ENCODE data around the gene DOCK3. TPM values are rescaled to one million over a fixed set of nuclear protein-coding genes. Genes with fewer than 3 reads are reported as not detected.

Gene DOCK3, protein sequence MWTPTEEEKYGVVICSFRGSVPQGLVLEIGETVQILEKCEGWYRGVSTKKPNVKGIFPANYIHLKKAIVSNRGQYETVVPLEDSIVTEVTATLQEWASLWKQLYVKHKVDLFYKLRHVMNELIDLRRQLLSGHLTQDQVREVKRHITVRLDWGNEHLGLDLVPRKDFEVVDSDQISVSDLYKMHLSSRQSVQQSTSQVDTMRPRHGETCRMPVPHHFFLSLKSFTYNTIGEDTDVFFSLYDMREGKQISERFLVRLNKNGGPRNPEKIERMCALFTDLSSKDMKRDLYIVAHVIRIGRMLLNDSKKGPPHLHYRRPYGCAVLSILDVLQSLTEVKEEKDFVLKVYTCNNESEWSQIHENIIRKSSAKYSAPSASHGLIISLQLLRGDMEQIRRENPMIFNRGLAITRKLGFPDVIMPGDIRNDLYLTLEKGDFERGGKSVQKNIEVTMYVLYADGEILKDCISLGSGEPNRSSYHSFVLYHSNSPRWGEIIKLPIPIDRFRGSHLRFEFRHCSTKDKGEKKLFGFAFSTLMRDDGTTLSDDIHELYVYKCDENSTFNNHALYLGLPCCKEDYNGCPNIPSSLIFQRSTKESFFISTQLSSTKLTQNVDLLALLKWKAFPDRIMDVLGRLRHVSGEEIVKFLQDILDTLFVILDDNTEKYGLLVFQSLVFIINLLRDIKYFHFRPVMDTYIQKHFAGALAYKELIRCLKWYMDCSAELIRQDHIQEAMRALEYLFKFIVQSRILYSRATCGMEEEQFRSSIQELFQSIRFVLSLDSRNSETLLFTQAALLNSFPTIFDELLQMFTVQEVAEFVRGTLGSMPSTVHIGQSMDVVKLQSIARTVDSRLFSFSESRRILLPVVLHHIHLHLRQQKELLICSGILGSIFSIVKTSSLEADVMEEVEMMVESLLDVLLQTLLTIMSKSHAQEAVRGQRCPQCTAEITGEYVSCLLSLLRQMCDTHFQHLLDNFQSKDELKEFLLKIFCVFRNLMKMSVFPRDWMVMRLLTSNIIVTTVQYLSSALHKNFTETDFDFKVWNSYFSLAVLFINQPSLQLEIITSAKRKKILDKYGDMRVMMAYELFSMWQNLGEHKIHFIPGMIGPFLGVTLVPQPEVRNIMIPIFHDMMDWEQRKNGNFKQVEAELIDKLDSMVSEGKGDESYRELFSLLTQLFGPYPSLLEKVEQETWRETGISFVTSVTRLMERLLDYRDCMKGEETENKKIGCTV (N-terminal part only)
- polyA plus RNA-seq (2013, experiment 1 of 2) = 0.93 TPM
- 0.91 TPM for polyA plus RNA-seq (2013, experiment 2 of 2)

- H3K36me3 ChIP-seq (ENCODE audit: control insufficient read depth, insufficient read depth, low read length) = no peaks in the 10 kb centered on the region
- no peaks in the 10 kb centered on the region for H3K4me1 ChIP-seq (ENCODE audit: control insufficient read depth, low read depth, low read length)
- no peak within 1 kb of the TSS for H4K8ac ChIP-seq (ENCODE audit: low read depth, low read length)
- H3K4me2 ChIP-seq (ENCODE audit: low read length) = peak within 1 kb of the TSS; percentile 75
- H3K56ac ChIP-seq (ENCODE audit: low read length) = peak within 1 kb of the TSS; percentile 87
- no peak within 1 kb of the TSS for H2BK15ac ChIP-seq (replicated peaks; ENCODE audit: low read depth)
- no peak within 1 kb of the TSS for H2AK5ac ChIP-seq (ENCODE audit: low read length)
- DNase-seq = peak; percentile 39
- H3K9ac ChIP-seq (ENCODE audit: low read length) = peak within 1 kb of the TSS; percentile 67
- WGBS (ENCODE audit: extremely low coverage, insufficient coverage, low lambda C conversion rate) = no CpG with 5 or more reads among the region's 89 CpGs
- peak within 1 kb of the TSS; percentile 63 for H3K4ac ChIP-seq (ENCODE audit: low read depth, low read length)
- no peak within 1 kb of the TSS for H2BK5ac ChIP-seq (ENCODE audit: low read length)
- H3K79me1 ChIP-seq (ENCODE audit: low read length) = no peaks in the 10 kb centered on the region
- H3K27me3 ChIP-seq (ENCODE audit: insufficient read depth, low read length, poor library complexity) = no peaks in the 10 kb centered on the region
- H3K18ac ChIP-seq (ENCODE audit: low read length) = peak within 1 kb of the TSS; percentile 52
- H3K23ac ChIP-seq (ENCODE audit: low read length) = no peak within 1 kb of the TSS
- no peak within 1 kb of the TSS for H2BK120ac ChIP-seq (ENCODE audit: low read depth, low read length)
- no peak within 1 kb of the TSS for H3K27ac ChIP-seq (ENCODE audit: low read depth, low read length)
- no peaks in the 10 kb centered on the region for H3K79me2 ChIP-seq (ENCODE audit: control insufficient read depth, insufficient read depth, low read length)
- no peak within 1 kb of the TSS for H4K5ac ChIP-seq (ENCODE audit: low read length)
- H3K4me3 ChIP-seq (ENCODE audit: low read length) = peak within 1 kb of the TSS; percentile 51
Measured at GRCh38 chr3:50674349-50675178, at the start of gene DOCK3. Gene DOCK3, plus strand, starts transcription at chr3:50674927. Its CDS starts 337 bp downstream, at chr3:50675264.

DNA sequence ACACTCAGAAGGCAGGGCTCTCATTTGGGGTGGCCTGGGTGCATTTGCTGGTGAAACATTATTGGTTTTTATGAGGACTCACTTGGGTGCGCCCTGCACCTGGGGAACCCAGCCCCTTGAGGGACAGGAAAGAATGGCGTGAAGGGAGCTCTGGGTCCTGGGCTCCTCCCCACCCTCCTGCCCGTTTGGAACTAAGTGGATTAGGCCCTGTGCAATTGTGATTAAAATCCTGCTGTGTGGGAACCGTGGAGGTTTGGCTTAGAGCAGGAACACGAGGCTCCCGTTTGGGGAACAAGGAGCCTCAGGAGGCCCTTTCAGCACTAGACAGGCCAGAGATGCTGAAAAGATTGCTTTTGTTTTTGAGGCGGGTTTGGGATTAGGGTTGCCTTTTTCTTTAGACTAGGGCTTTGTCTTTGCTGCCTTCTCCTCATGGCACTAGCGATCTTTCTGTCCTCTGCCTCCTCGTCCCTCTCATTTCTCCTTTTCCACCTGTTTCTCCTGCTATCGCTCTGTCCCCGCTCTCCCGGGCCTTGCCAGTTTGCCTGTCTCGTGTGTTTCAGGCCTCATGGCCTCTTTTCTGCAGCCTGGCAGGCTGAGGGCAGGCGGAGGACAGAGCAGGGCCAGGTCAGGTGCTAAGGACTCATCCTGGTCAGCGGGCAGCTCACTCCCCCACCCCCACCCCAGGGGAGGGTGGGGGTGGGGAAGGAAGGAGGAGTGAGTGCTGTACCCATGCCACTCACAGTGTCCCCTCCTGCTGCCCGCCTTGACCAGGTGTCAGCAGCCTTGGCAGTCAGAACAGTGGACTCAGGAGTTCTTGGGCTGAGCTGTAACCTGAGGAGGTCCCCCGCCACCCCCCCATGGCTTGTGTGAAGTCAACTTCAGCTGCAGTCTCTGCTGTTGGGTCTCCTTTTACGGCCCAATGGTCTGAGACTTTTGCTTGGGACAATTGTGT lies 49.2 kb upstream of the DOCK3 start:
- Histone ChIP-seq H4K8ac (ENCODE audit: low read depth, low read length) (no peak overlapping the region), H3K56ac (ENCODE audit: low read length) (peak overlapping the region; percentile 49), H3K36me3 (ENCODE audit: control insufficient read depth, insufficient read depth, low read length) (no peaks in the 10 kb centered on the region), H3K27ac (ENCODE audit: low read depth, low read length) (no peak overlapping the region), H2BK120ac (ENCODE audit: low read depth, low read length) (no peak overlapping the region), H3K4me3 (ENCODE audit: low read length) (no peak overlapping the region), H2BK5ac (ENCODE audit: low read length) (no peak overlapping the region), H3K9ac (ENCODE audit: low read length) (no peak overlapping the region), H3K18ac (ENCODE audit: low read length) (no peak overlapping the region), H2AK5ac (ENCODE audit: low read length) (no peak overlapping the region), H4K5ac (ENCODE audit: low read length) (no peak overlapping the region), H3K4ac (ENCODE audit: low read depth, low read length) (no peak overlapping the region), H3K4me2 (ENCODE audit: low read length) (no peak overlapping the region), H3K79me2 (ENCODE audit: control insufficient read depth, insufficient read depth, low read length) (no peaks in the 10 kb centered on the region), H3K23ac (ENCODE audit: low read length) (no peak overlapping the region), H3K4me1 (ENCODE audit: control insufficient read depth, low read depth, low read length) (peaks cover 8% of the 10 kb centered on the region), H3K79me1 (ENCODE audit: low read length) (peaks cover 9% of the 10 kb centered on the region), H2BK15ac (replicated peaks; ENCODE audit: low read depth) (no peak overlapping the region), H3K27me3 (ENCODE audit: insufficient read depth, low read length, poor library complexity) (no peaks in the 10 kb centered on the region)
- no peak for DNase-seq
- no CpG with 5 or more reads among the region's 18 CpGs for WGBS (ENCODE audit: extremely low coverage, insufficient coverage, low lambda C conversion rate)

- Histone ChIP-seq H3K4ac (ENCODE audit: low read depth, low read length) (no peak overlapping the region), H3K79me2 (ENCODE audit: control insufficient read depth, insufficient read depth, low read length) (no peaks in the 10 kb centered on the region), H3K27ac (ENCODE audit: low read depth, low read length) (no peak overlapping the region), H3K23ac (ENCODE audit: low read length) (no peak overlapping the region), H2BK120ac (ENCODE audit: low read depth, low read length) (no peak overlapping the region), H2AK5ac (ENCODE audit: low read length) (no peak overlapping the region), H4K8ac (ENCODE audit: low read depth, low read length) (no peak overlapping the region), H3K56ac (ENCODE audit: low read length) (peak overlapping the region; percentile 20), H3K27me3 (ENCODE audit: insufficient read depth, low read length, poor library complexity) (no peaks in the 10 kb centered on the region), H4K5ac (ENCODE audit: low read length) (no peak overlapping the region), H2BK15ac (replicated peaks; ENCODE audit: low read depth) (no peak overlapping the region), H3K4me3 (ENCODE audit: low read length) (no peak overlapping the region), H3K36me3 (ENCODE audit: control insufficient read depth, insufficient read depth, low read length) (no peaks in the 10 kb centered on the region), H3K4me2 (ENCODE audit: low read length) (no peak overlapping the region), H3K4me1 (ENCODE audit: control insufficient read depth, low read depth, low read length) (peaks cover 8% of the 10 kb centered on the region), H3K18ac (ENCODE audit: low read length) (no peak overlapping the region), H2BK5ac (ENCODE audit: low read length) (no peak overlapping the region), H3K9ac (ENCODE audit: low read length) (no peak overlapping the region), H3K79me1 (ENCODE audit: low read length) (peaks cover 9% of the 10 kb centered on the region)
- WGBS (ENCODE audit: extremely low coverage, insufficient coverage, low lambda C conversion rate) = no CpG with 5 or more reads among the region's 3 CpGs
- DNase-seq = no peak
Measured at GRCh38 chr3:50626401-50626800, 48.3 kb upstream of the DOCK3 start.

DNA sequence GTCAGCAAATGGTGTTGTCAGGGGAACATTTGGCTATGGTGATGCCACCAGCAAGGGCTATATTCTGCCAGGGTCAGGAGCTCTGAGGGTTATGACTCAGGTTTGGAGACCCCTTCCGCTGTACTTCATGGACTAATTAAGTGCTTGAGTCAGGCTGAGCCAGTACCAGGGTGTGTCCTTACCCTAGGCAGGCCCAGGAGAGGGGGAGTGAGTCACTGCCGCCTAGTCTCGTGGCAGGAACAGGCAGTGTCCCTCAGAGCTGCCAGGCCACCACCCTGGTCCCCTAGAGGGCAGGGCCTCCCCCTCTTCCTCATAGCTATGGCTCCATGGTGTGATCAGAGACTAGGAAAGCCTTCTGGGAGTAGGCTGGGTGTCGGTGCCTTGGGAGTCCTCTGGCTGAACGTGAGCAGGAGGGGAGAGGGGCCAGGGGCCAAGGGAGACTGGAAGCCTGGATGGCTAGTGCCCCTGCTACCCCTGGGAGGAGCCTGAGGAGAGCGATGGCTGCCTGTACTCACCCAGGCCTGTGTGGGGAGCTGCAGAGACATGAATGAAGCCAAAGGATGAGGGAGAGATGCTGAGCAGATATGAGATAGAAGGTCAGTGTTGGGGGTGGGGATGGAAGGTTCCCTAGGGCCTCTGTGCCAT lies 47.2 kb upstream of the DOCK3 start:
- Histone ChIP-seq H3K9ac (ENCODE audit: low read length) (no peak overlapping the region), H3K36me3 (ENCODE audit: control insufficient read depth, insufficient read depth, low read length) (no peaks in the 10 kb centered on the region), H3K4me2 (ENCODE audit: low read length) (no peak overlapping the region), H4K5ac (ENCODE audit: low read length) (no peak overlapping the region), H3K18ac (ENCODE audit: low read length) (no peak overlapping the region), H2BK5ac (ENCODE audit: low read length) (no peak overlapping the region), H3K23ac (ENCODE audit: low read length) (no peak overlapping the region), H3K56ac (ENCODE audit: low read length) (no peak overlapping the region), H3K4me1 (ENCODE audit: control insufficient read depth, low read depth, low read length) (peaks cover 8% of the 10 kb centered on the region), H3K79me1 (ENCODE audit: low read length) (peaks cover 9% of the 10 kb centered on the region), H2BK120ac (ENCODE audit: low read depth, low read length) (no peak overlapping the region), H3K27me3 (ENCODE audit: insufficient read depth, low read length, poor library complexity) (no peaks in the 10 kb centered on the region), H3K4ac (ENCODE audit: low read depth, low read length) (no peak overlapping the region), H2BK15ac (replicated peaks; ENCODE audit: low read depth) (no peak overlapping the region), H3K27ac (ENCODE audit: low read depth, low read length) (no peak overlapping the region), H3K79me2 (ENCODE audit: control insufficient read depth, insufficient read depth, low read length) (no peaks in the 10 kb centered on the region), H2AK5ac (ENCODE audit: low read length) (no peak overlapping the region), H3K4me3 (ENCODE audit: low read length) (no peak overlapping the region), H4K8ac (ENCODE audit: low read depth, low read length) (no peak overlapping the region)
- peak; percentile 89 for DNase-seq
- no CpG with 5 or more reads among the region's 6 CpGs for WGBS (ENCODE audit: extremely low coverage, insufficient coverage, low lambda C conversion rate)

Data from mesendoderm (in vitro differentiated cells).